Measurements from ENCODE around the gene ZNF408.

The ZNF408 gene

GRCh38 chr11:46731545-46731944 is 30.7 kb downstream of the ZNF408 start:
- no peaks in the 10 kb centered on the region for H3K27me3 ChIP-seq (replicated peaks; ENCODE audit: control insufficient read depth, insufficient read depth, low read length)
- no peaks in the 10 kb centered on the region for H3K36me3 ChIP-seq (ENCODE audit: control insufficient read depth, insufficient read depth, low read length, severe bottlenecking)
- DNase-seq (ENCODE audit: low read depth): no peak
- H3K4me1 ChIP-seq (ENCODE audit: control insufficient read depth, insufficient read depth, low read length): no peaks in the 10 kb centered on the region
- H3K9me3 ChIP-seq (ENCODE audit: control insufficient read depth, low read length): no peaks in the 10 kb centered on the region
- no peak overlapping the region for H3K4me3 ChIP-seq (ENCODE audit: low read length)
- H3K9ac ChIP-seq (ENCODE audit: low read length): no peak overlapping the region

- no peaks in the 10 kb centered on the region for H3K27me3 ChIP-seq (replicated peaks; ENCODE audit: control insufficient read depth, insufficient read depth, low read length)
- no peaks in the 10 kb centered on the region for H3K9me3 ChIP-seq (ENCODE audit: control insufficient read depth, low read length)
- H3K4me3 ChIP-seq (ENCODE audit: low read length): no peak overlapping the region
- no peak overlapping the region for H3K9ac ChIP-seq (ENCODE audit: low read length)
- no peak for DNase-seq (ENCODE audit: low read depth)
- H3K4me1 ChIP-seq (ENCODE audit: control insufficient read depth, insufficient read depth, low read length): no peaks in the 10 kb centered on the region
- H3K36me3 ChIP-seq (ENCODE audit: control insufficient read depth, insufficient read depth, low read length, severe bottlenecking): no peaks in the 10 kb centered on the region
Observed at GRCh38 chr11:46733234-46733633, 32.4 kb downstream of the ZNF408 start.

GRCh38 chr11:46736146-46736545 is 35.3 kb downstream of the ZNF408 start:
- no peak overlapping the region for H3K4me3 ChIP-seq (ENCODE audit: low read length)
- no peak for DNase-seq (ENCODE audit: low read depth)
- H3K9me3 ChIP-seq (ENCODE audit: control insufficient read depth, low read length): no peaks in the 10 kb centered on the region
- no peaks in the 10 kb centered on the region for H3K4me1 ChIP-seq (ENCODE audit: control insufficient read depth, insufficient read depth, low read length)
- no peak overlapping the region for H3K9ac ChIP-seq (ENCODE audit: low read length)
- no peaks in the 10 kb centered on the region for H3K27me3 ChIP-seq (replicated peaks; ENCODE audit: control insufficient read depth, insufficient read depth, low read length)
- peaks cover 4% of the 10 kb centered on the region for H3K36me3 ChIP-seq (ENCODE audit: control insufficient read depth, insufficient read depth, low read length, severe bottlenecking)

GRCh38 chr11:46736615-46737014 is 35.8 kb downstream of the ZNF408 start:
- no peaks in the 10 kb centered on the region for H3K9me3 ChIP-seq (ENCODE audit: control insufficient read depth, low read length)
- H3K4me1 ChIP-seq (ENCODE audit: control insufficient read depth, insufficient read depth, low read length): peaks cover under 1% of the 10 kb centered on the region
- H3K27me3 ChIP-seq (replicated peaks; ENCODE audit: control insufficient read depth, insufficient read depth, low read length): no peaks in the 10 kb centered on the region
- H3K4me3 ChIP-seq (ENCODE audit: low read length): no peak overlapping the region
- H3K9ac ChIP-seq (ENCODE audit: low read length): no peak overlapping the region
- peak; percentile 4 for DNase-seq (ENCODE audit: low read depth)
- peaks cover 8% of the 10 kb centered on the region for H3K36me3 ChIP-seq (ENCODE audit: control insufficient read depth, insufficient read depth, low read length, severe bottlenecking)

GRCh38 chr11:46737699-46738098 is 36.9 kb downstream of the ZNF408 start:
- no peak overlapping the region for H3K9ac ChIP-seq (ENCODE audit: low read length)
- no peaks in the 10 kb centered on the region for H3K27me3 ChIP-seq (replicated peaks; ENCODE audit: control insufficient read depth, insufficient read depth, low read length)
- peaks cover 18% of the 10 kb centered on the region for H3K36me3 ChIP-seq (ENCODE audit: control insufficient read depth, insufficient read depth, low read length, severe bottlenecking)
- peaks cover 10% of the 10 kb centered on the region for H3K4me1 ChIP-seq (ENCODE audit: control insufficient read depth, insufficient read depth, low read length)
- no peaks in the 10 kb centered on the region for H3K9me3 ChIP-seq (ENCODE audit: control insufficient read depth, low read length)
- H3K4me3 ChIP-seq (ENCODE audit: low read length): no peak overlapping the region
- DNase-seq (ENCODE audit: low read depth): no peak

GRCh38 chr11:46738887-46739286 is 38.1 kb downstream of the ZNF408 start:
- Histone ChIP-seq H3K36me3 (ENCODE audit: control insufficient read depth, insufficient read depth, low read length, severe bottlenecking) (peaks cover 30% of the 10 kb centered on the region), H3K9me3 (ENCODE audit: control insufficient read depth, low read length) (no peaks in the 10 kb centered on the region), H3K4me1 (ENCODE audit: control insufficient read depth, insufficient read depth, low read length) (peaks cover 10% of the 10 kb centered on the region), H3K27me3 (replicated peaks; ENCODE audit: control insufficient read depth, insufficient read depth, low read length) (no peaks in the 10 kb centered on the region), H3K9ac (ENCODE audit: low read length) (no peak overlapping the region), H3K4me3 (ENCODE audit: low read length) (no peak overlapping the region)
- DNase-seq (ENCODE audit: low read depth): no peak

GRCh38 chr11:46741600-46742484 is 41.0 kb downstream of the ZNF408 start:
- no peaks in the 10 kb centered on the region for H3K27me3 ChIP-seq (replicated peaks; ENCODE audit: control insufficient read depth, insufficient read depth, low read length)
- no peak for DNase-seq (ENCODE audit: low read depth)
- H3K4me1 ChIP-seq (ENCODE audit: control insufficient read depth, insufficient read depth, low read length): peaks cover 10% of the 10 kb centered on the region
- H3K36me3 ChIP-seq (ENCODE audit: control insufficient read depth, insufficient read depth, low read length, severe bottlenecking): peaks cover 57% of the 10 kb centered on the region
- H3K9me3 ChIP-seq (ENCODE audit: control insufficient read depth, low read length): no peaks in the 10 kb centered on the region
- H3K9ac ChIP-seq (ENCODE audit: low read length): no peak overlapping the region
- no peak overlapping the region for H3K4me3 ChIP-seq (ENCODE audit: low read length)

GRCh38 chr11:46743043-46743442 is 42.2 kb downstream of the ZNF408 start:
- Histone ChIP-seq H3K9ac (ENCODE audit: low read length) (no peak overlapping the region), H3K36me3 (ENCODE audit: control insufficient read depth, insufficient read depth, low read length, severe bottlenecking) (peaks cover 69% of the 10 kb centered on the region), H3K27me3 (replicated peaks; ENCODE audit: control insufficient read depth, insufficient read depth, low read length) (no peaks in the 10 kb centered on the region), H3K4me1 (ENCODE audit: control insufficient read depth, insufficient read depth, low read length) (peaks cover 10% of the 10 kb centered on the region), H3K4me3 (ENCODE audit: low read length) (no peak overlapping the region), H3K9me3 (ENCODE audit: control insufficient read depth, low read length) (no peaks in the 10 kb centered on the region)
- DNase-seq (ENCODE audit: low read depth): no peak

GRCh38 chr11:46743693-46744339 is 43.0 kb downstream of the ZNF408 start:
- Histone ChIP-seq H3K4me3 (ENCODE audit: low read length) (no peak overlapping the region), H3K36me3 (ENCODE audit: control insufficient read depth, insufficient read depth, low read length, severe bottlenecking) (peaks cover 72% of the 10 kb centered on the region), H3K4me1 (ENCODE audit: control insufficient read depth, insufficient read depth, low read length) (peaks cover 10% of the 10 kb centered on the region), H3K9me3 (ENCODE audit: control insufficient read depth, low read length) (no peaks in the 10 kb centered on the region), H3K9ac (ENCODE audit: low read length) (no peak overlapping the region), H3K27me3 (replicated peaks; ENCODE audit: control insufficient read depth, insufficient read depth, low read length) (no peaks in the 10 kb centered on the region)
- no peak for DNase-seq (ENCODE audit: low read depth)

- Histone ChIP-seq H3K4me1 (ENCODE audit: control insufficient read depth, insufficient read depth, low read length) (peaks cover 10% of the 10 kb centered on the region), H3K9ac (ENCODE audit: low read length) (no peak overlapping the region), H3K9me3 (ENCODE audit: control insufficient read depth, low read length) (no peaks in the 10 kb centered on the region), H3K27me3 (replicated peaks; ENCODE audit: control insufficient read depth, insufficient read depth, low read length) (no peaks in the 10 kb centered on the region), H3K4me3 (ENCODE audit: low read length) (no peak overlapping the region), H3K36me3 (ENCODE audit: control insufficient read depth, insufficient read depth, low read length, severe bottlenecking) (peaks cover 81% of the 10 kb centered on the region)
- no peak for DNase-seq (ENCODE audit: low read depth)
Observed at GRCh38 chr11:46745328-46745727, 44.5 kb downstream of the ZNF408 start.

- H3K4me1 ChIP-seq (ENCODE audit: control insufficient read depth, insufficient read depth, low read length): peaks cover 10% of the 10 kb centered on the region
- H3K4me3 ChIP-seq (ENCODE audit: low read length): no peak overlapping the region
- no peaks in the 10 kb centered on the region for H3K9me3 ChIP-seq (ENCODE audit: control insufficient read depth, low read length)
- no peak overlapping the region for H3K9ac ChIP-seq (ENCODE audit: low read length)
- no peaks in the 10 kb centered on the region for H3K27me3 ChIP-seq (replicated peaks; ENCODE audit: control insufficient read depth, insufficient read depth, low read length)
- peaks cover 85% of the 10 kb centered on the region for H3K36me3 ChIP-seq (ENCODE audit: control insufficient read depth, insufficient read depth, low read length, severe bottlenecking)
- DNase-seq (ENCODE audit: low read depth): no peak
Observed at GRCh38 chr11:46745995-46746394, 45.2 kb downstream of the ZNF408 start.
